Glutamatergic neuron (in vitro differentiated cells): ENCODE measurements around the gene CHN2. TPM values are rescaled to one million over a fixed set of nuclear protein-coding genes. Genes with fewer than 3 reads are reported as not detected.

ENCODE experiments used
- DNase-seq: peaks from one replicate; pipeline ENCODE4 v3.0.0; 2022
- H3K27ac Mint-ChIP-seq: one replicate; pipeline ENCODE4 v1.8.0; 2020; ENCODE audit warnings: mild to moderate bottlenecking, mixed read lengths, inconsistent platforms; ENCODE audit not compliant: unreplicated experiment
- H3K27me3 Mint-ChIP-seq: one replicate; pipeline ENCODE4 v1.8.0; 2020; ENCODE audit warnings: mild to moderate bottlenecking, moderate library complexity, mixed read lengths, inconsistent platforms; ENCODE audit not compliant: unreplicated experiment
- H3K36me3 Mint-ChIP-seq: one replicate; pipeline ENCODE4 v1.8.0; 2020; ENCODE audit warnings: mild to moderate bottlenecking, mixed read lengths, inconsistent platforms; ENCODE audit not compliant: unreplicated experiment
- H3K4me1 Mint-ChIP-seq: one replicate; pipeline ENCODE4 v1.8.0; 2020; ENCODE audit warnings: mild to moderate bottlenecking, low read depth, mixed read lengths, inconsistent platforms; ENCODE audit not compliant: unreplicated experiment
- H3K4me3 Mint-ChIP-seq: one replicate; pipeline ENCODE4 v1.8.0; 2020; ENCODE audit warnings: mild to moderate bottlenecking, mixed read lengths, inconsistent platforms; ENCODE audit not compliant: unreplicated experiment
- H3K9me3 Mint-ChIP-seq: one replicate; pipeline ENCODE4 v1.8.0; 2020; ENCODE audit warnings: mild to moderate bottlenecking, moderate library complexity, mixed read lengths, inconsistent platforms; ENCODE audit not compliant: unreplicated experiment
- total RNA-seq: library from RNA; stranded (reverse); fragmentation: NEBNext Ultra II Directional; extraction: Animal tissue kit (Norgen Biotek cat#: 25700); gene quantifications from one replicate; pipeline ENCODE4 v1.2.1, GENCODE V29; 2021; ENCODE audit not compliant: unreplicated experiment
- TF ChIP-seq, protein P1 (sequence below): fragments of 200-600 bp; sonication (generic); IDR thresholded peaks from one replicate; pipeline ENCODE4 v1.5.0; 2021; ENCODE audit not compliant: partially characterized antibody, unreplicated experiment

The CHN2 gene
- total RNA-seq, 1 donor from 2014 or later, result 63.2 TPM

DNA sequence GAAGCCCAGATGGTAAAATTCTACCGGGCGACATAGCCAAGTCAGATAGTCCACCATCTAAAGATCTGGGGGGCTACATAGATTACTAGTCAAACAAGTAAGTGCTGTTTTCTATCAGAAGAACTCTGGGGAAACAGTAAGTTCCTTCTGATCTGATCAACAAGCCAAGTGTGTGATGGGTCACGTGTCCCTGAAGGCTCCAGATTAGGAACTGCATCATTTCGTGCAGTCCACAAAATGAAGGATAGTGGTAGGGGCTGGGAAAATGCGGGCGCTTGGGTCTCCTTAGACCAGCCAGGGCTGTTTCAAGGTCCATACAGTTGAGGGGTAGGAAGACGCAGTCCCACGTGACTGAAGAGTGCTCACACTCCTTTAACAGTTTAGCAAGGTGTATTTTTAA lies 1.8 kb upstream of the CHN2 start:
- H3K36me3 Mint-ChIP-seq, result no peaks in the 10 kb centered on the region
- peak overlapping the region; percentile 91 for H3K4me3 Mint-ChIP-seq
- H3K9me3 Mint-ChIP-seq, result peaks cover 13% of the 10 kb centered on the region
- H3K27ac Mint-ChIP-seq, result peak overlapping the region; percentile 59
- no peak for DNase-seq
- TF ChIP-seq, protein P1, sequence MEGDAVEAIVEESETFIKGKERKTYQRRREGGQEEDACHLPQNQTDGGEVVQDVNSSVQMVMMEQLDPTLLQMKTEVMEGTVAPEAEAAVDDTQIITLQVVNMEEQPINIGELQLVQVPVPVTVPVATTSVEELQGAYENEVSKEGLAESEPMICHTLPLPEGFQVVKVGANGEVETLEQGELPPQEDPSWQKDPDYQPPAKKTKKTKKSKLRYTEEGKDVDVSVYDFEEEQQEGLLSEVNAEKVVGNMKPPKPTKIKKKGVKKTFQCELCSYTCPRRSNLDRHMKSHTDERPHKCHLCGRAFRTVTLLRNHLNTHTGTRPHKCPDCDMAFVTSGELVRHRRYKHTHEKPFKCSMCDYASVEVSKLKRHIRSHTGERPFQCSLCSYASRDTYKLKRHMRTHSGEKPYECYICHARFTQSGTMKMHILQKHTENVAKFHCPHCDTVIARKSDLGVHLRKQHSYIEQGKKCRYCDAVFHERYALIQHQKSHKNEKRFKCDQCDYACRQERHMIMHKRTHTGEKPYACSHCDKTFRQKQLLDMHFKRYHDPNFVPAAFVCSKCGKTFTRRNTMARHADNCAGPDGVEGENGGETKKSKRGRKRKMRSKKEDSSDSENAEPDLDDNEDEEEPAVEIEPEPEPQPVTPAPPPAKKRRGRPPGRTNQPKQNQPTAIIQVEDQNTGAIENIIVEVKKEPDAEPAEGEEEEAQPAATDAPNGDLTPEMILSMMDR, result no peak
- peaks cover 33% of the 10 kb centered on the region for H3K4me1 Mint-ChIP-seq
- H3K27me3 Mint-ChIP-seq, result peaks cover 16% of the 10 kb centered on the region

DNA sequence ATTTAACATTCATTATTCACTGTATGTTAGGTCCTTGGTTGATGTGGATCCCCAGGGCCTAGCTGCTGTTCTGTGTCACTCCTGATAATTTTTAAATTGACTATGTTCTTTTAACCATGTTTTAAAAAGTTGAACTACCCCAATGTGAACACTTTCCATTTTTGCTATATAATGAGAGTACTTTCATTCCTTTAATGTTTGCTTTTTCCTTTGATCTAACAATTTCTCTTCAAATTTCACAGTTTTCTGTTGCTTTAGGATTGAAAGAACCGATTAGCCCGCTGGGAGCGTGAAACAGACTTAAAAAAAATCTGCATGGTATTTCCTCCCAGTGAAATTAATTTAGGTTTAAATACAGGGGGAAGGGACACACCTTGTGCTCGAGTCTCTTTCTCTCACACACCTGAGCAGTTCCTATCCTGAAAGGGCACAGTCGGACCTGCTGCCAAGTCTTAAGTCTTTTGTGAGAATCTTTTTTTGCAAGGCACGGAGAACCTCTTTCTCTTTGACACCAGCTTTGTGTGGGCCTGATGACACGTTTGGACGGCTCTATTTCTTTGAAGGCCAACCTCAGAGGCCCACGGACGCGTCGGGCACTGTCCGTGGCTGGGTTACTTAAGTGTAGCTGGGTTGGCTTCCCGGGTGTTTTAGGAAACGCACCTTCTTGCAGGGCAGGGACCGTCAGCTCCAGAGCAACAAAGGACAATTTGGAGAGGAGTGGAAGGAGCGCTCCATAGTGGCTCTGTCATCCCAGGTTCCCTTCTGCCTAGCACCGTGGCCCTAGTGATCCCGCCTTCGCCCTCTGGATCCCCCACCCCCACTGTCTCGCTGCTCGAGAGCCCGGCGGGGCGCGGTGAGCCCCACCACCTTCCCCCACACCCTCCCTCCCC lies 1.0 kb upstream of the CHN2 start:
- TF ChIP-seq, protein P1, result no peak
- H3K4me1 Mint-ChIP-seq, result peaks cover 37% of the 10 kb centered on the region
- H3K4me3 Mint-ChIP-seq, result peak overlapping the region; percentile 91
- peak overlapping the region; percentile 98 for H3K27ac Mint-ChIP-seq
- peaks cover 13% of the 10 kb centered on the region for H3K9me3 Mint-ChIP-seq
- no peaks in the 10 kb centered on the region for H3K36me3 Mint-ChIP-seq
- no peak for DNase-seq
- H3K27me3 Mint-ChIP-seq, result peaks cover 16% of the 10 kb centered on the region

DNA sequence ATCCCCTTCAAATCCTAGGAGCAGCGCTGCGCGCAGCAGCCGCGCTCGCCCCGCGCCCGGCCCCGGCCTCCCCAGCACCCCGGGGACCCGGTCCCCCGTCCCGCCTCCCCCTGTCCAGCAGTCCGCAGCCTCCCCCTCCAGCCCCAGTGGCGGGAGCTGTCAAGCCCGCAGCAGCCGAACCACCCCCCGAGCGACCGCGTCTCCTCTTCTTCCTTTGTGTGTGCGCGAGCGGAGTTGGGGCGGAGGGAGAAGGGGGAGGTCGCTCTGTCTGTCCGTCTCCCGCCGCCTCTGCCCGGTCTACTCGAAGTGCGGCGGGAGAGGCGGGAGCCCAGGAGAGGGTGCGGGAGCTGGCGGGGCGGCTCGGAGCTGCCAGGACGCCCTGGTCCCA lies 375 bp upstream of the CHN2 start:
- TF ChIP-seq, protein P1, result no peak
- peak; percentile 63 for DNase-seq
- Mint-ChIP-seq H3K4me3 (peak overlapping the region; percentile 85), H3K9me3 (peaks cover 13% of the 10 kb centered on the region), H3K27me3 (peaks cover 16% of the 10 kb centered on the region), H3K36me3 (no peaks in the 10 kb centered on the region), H3K4me1 (peaks cover 43% of the 10 kb centered on the region), H3K27ac (peak overlapping the region; percentile 92)

DNA sequence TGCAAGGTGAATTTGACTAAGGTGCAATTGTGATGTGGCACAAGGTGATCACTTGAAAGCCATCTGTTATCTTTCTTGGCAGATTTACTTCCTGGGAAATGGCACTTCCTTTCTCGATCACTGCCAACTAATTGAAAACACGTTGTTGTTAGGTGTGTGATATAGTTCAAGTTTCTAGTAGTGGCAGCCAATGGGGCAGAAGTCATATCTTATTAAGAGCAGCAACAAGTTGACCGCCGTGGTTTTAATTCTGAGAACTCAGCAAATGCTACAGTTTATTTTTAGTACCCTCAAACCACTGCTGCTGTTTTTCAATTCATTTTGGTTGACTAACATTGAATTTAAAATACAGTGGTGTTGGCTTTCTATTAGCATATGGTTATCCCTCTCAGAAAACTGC lies 1.6 kb downstream of the CHN2 start:
- Mint-ChIP-seq H3K9me3 (peaks cover 15% of the 10 kb centered on the region), H3K36me3 (no peaks in the 10 kb centered on the region), H3K4me1 (peaks cover 58% of the 10 kb centered on the region), H3K27ac (no peak overlapping the region), H3K4me3 (peak overlapping the region; percentile 98), H3K27me3 (peaks cover 17% of the 10 kb centered on the region)
- TF ChIP-seq, protein P1, result no peak
- no peak for DNase-seq

DNA sequence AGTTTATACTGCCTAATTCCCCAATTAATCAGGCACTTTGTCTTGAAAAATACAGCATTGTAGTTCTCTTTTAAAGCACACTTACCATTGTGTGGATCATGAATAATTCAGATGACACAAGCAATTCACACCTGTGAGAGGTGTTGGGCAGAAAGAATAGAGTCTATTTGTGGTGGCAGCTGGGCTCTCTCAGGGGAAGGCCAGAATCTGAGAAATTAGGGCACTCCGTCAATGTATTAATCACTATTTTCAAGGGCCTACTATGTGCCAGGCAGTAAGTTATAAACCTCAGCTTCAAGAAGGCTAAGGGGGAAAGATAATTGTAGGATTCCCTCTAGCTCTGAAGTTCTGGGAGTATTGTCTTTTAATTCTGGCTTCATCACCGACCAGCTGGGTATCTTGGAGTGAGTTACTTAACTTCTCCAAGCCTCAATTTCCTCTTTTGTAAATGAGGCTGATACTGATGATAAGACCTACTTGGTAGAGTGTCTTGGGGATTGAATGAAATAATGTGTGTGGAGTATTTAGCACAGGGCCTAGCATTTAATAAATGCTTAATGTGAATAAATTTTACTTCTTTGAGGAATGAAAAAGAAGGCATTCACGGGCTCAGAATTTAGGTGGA lies 2.5 kb downstream of the CHN2 start:
- Mint-ChIP-seq H3K4me3 (peak overlapping the region; percentile 98), H3K4me1 (peaks cover 66% of the 10 kb centered on the region), H3K36me3 (no peaks in the 10 kb centered on the region), H3K9me3 (peaks cover 15% of the 10 kb centered on the region), H3K27me3 (peaks cover 17% of the 10 kb centered on the region), H3K27ac (no peak overlapping the region)
- TF ChIP-seq, protein P1, result no peak
- no peak for DNase-seq
